ENCODE measurements around the gene SERPINC1. TPM values are rescaled to one million over a fixed set of nuclear protein-coding genes. Genes with fewer than 3 reads are reported as not detected.

Gene SERPINC1
- not detected for polyA plus RNA-seq (2012; ENCODE audit: insufficient read length, low read depth)

GRCh38 chr1:173917149-173917548, at the start of gene SERPINC1:
TSS of gene SERPINC1 (minus strand) at chr1:173917327. CDS start at chr1:173917259, 68 bp downstream.
- TF ChIP-seq FOXP2 (optimal IDR thresholded peaks at IDR 0.05; ENCODE audit: borderline replicate concordance, extremely low read depth, extremely low read length, insufficient read depth), result no peak

- no peak for TF ChIP-seq SIN3A (IDR thresholded peaks at IDR 0.05; ENCODE audit: borderline replicate concordance, insufficient read depth, low read length)
- TF ChIP-seq TAF1 (IDR thresholded peaks at IDR 0.05; ENCODE audit: borderline replicate concordance, insufficient read depth, low read length), result no peak
- no peak for TF ChIP-seq POLR2AphosphoS5 (IDR thresholded peaks at IDR 0.05; ENCODE audit: low read depth, low read length)
- TF ChIP-seq FOXP2 (optimal IDR thresholded peaks at IDR 0.05; ENCODE audit: borderline replicate concordance, extremely low read depth, extremely low read length, insufficient read depth), result no peak
Observed at GRCh38 chr1:173963477-173963876, 46.4 kb upstream of the SERPINC1 start.

- TF ChIP-seq POLR2AphosphoS5 (IDR thresholded peaks at IDR 0.05; ENCODE audit: low read depth, low read length), result no peak
- TF ChIP-seq SIN3A (IDR thresholded peaks at IDR 0.05; ENCODE audit: borderline replicate concordance, insufficient read depth, low read length), result no peak
- TF ChIP-seq FOXP2 (optimal IDR thresholded peaks at IDR 0.05; ENCODE audit: borderline replicate concordance, extremely low read depth, extremely low read length, insufficient read depth), result no peak
- TF ChIP-seq REST (IDR thresholded peaks at IDR 0.05; ENCODE audit: insufficient read depth in 1 of 2, low read depth in 2 of 2, low read length in 2 of 2), result no peak
- no peak for TF ChIP-seq TAF1 (IDR thresholded peaks at IDR 0.05; ENCODE audit: borderline replicate concordance, insufficient read depth, low read length)
Observed at GRCh38 chr1:173960625-173961024, 43.5 kb upstream of the SERPINC1 start.

- TF ChIP-seq REST (IDR thresholded peaks at IDR 0.05; ENCODE audit: insufficient read depth in 1 of 2, low read depth in 2 of 2, low read length in 2 of 2) (no peak), FOXP2 (optimal IDR thresholded peaks at IDR 0.05; ENCODE audit: borderline replicate concordance, extremely low read depth, extremely low read length, insufficient read depth) (no peak), SIN3A (IDR thresholded peaks at IDR 0.05; ENCODE audit: borderline replicate concordance, insufficient read depth, low read length) (no peak), TAF1 (IDR thresholded peaks at IDR 0.05; ENCODE audit: borderline replicate concordance, insufficient read depth, low read length) (no peak), POLR2AphosphoS5 (IDR thresholded peaks at IDR 0.05; ENCODE audit: low read depth, low read length) (no peak)
Observed at GRCh38 chr1:173954179-173954578, 37.1 kb upstream of the SERPINC1 start.

GRCh38 chr1:173948594-173948993, 31.5 kb upstream of the SERPINC1 start:
- no peak for TF ChIP-seq POLR2AphosphoS5 (IDR thresholded peaks at IDR 0.05; ENCODE audit: low read depth, low read length)

- no peak for TF ChIP-seq TAF1 (IDR thresholded peaks at IDR 0.05; ENCODE audit: borderline replicate concordance, insufficient read depth, low read length)
- no peak for TF ChIP-seq FOXP2 (optimal IDR thresholded peaks at IDR 0.05; ENCODE audit: borderline replicate concordance, extremely low read depth, extremely low read length, insufficient read depth)
- TF ChIP-seq REST (IDR thresholded peaks at IDR 0.05; ENCODE audit: insufficient read depth in 1 of 2, low read depth in 2 of 2, low read length in 2 of 2), result no peak
- TF ChIP-seq POLR2AphosphoS5 (IDR thresholded peaks at IDR 0.05; ENCODE audit: low read depth, low read length), result no peak
- no peak for TF ChIP-seq SIN3A (IDR thresholded peaks at IDR 0.05; ENCODE audit: borderline replicate concordance, insufficient read depth, low read length)
Observed at GRCh38 chr1:173946380-173946921, 29.3 kb upstream of the SERPINC1 start.

GRCh38 chr1:173937062-173937461, 19.9 kb upstream of the SERPINC1 start:
- TF ChIP-seq TAF1 (IDR thresholded peaks at IDR 0.05; ENCODE audit: borderline replicate concordance, insufficient read depth, low read length) (no peak), POLR2AphosphoS5 (IDR thresholded peaks at IDR 0.05; ENCODE audit: low read depth, low read length) (no peak), REST (IDR thresholded peaks at IDR 0.05; ENCODE audit: insufficient read depth in 1 of 2, low read depth in 2 of 2, low read length in 2 of 2) (no peak), SIN3A (IDR thresholded peaks at IDR 0.05; ENCODE audit: borderline replicate concordance, insufficient read depth, low read length) (no peak), FOXP2 (optimal IDR thresholded peaks at IDR 0.05; ENCODE audit: borderline replicate concordance, extremely low read depth, extremely low read length, insufficient read depth) (no peak)
